ENCODE data around the gene CYB5B.

DNA sequence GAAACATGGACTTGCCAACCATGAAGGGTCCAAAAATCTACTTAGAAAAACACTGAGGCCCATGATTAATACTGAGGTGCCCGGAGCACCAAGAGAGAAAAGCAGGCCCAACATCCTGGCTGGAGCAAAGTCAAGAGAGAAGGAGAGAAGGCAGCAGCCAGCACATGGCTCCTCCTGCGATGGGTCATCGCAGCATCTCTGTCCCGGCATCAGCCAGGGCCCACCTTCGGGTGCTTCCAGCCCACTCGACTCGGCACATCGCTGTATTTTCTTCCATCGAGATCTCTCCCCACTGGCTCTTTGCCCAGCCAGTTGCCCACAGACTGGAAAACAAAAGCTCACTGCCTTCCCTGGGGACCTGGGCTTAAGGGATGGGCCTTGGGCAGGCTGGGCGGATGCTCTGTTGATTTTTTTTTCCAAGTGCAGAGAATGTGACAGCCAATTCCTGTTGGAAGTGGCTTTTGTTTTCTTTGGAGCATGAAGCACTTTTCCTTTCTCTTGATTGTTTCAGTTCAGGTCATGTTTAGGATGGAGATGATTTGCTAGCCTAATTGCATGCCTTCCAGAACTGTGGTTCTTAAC, 58.1 kb downstream of the CYB5B start:
- TF ChIP-seq, protein P1, sequence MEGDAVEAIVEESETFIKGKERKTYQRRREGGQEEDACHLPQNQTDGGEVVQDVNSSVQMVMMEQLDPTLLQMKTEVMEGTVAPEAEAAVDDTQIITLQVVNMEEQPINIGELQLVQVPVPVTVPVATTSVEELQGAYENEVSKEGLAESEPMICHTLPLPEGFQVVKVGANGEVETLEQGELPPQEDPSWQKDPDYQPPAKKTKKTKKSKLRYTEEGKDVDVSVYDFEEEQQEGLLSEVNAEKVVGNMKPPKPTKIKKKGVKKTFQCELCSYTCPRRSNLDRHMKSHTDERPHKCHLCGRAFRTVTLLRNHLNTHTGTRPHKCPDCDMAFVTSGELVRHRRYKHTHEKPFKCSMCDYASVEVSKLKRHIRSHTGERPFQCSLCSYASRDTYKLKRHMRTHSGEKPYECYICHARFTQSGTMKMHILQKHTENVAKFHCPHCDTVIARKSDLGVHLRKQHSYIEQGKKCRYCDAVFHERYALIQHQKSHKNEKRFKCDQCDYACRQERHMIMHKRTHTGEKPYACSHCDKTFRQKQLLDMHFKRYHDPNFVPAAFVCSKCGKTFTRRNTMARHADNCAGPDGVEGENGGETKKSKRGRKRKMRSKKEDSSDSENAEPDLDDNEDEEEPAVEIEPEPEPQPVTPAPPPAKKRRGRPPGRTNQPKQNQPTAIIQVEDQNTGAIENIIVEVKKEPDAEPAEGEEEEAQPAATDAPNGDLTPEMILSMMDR (IDR thresholded peaks at IDR 0.05; ENCODE audit: extremely low read depth in 1 of 2, insufficient read depth in 1 of 2, low read depth in 1 of 2, low read length in 2 of 2), result no peak
- TF ChIP-seq EZH2 (IDR thresholded peaks at IDR 0.05; ENCODE audit: borderline replicate concordance, low read depth, low read length, severe bottlenecking), result no peak
- TF ChIP-seq, protein P2, sequence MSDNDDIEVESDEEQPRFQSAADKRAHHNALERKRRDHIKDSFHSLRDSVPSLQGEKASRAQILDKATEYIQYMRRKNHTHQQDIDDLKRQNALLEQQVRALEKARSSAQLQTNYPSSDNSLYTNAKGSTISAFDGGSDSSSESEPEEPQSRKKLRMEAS (IDR thresholded peaks at IDR 0.05; ENCODE audit: insufficient read depth, insufficient read length), result no peak
- no peak for TF ChIP-seq JUN (IDR thresholded peaks at IDR 0.05; ENCODE audit: borderline replicate concordance, insufficient read depth, insufficient read length, low read depth)
- TF ChIP-seq POLR2A (IDR thresholded peaks at IDR 0.05; ENCODE audit: low read depth, low read length), result no peak
- peak; percentile 23 for TF ChIP-seq FOS (IDR thresholded peaks at IDR 0.05; ENCODE audit: borderline replicate concordance, insufficient read depth, low read length)

Measured in endothelial cell of umbilical vein (primary cell).